ENCODE data around the gene KLHL28.

DNA sequence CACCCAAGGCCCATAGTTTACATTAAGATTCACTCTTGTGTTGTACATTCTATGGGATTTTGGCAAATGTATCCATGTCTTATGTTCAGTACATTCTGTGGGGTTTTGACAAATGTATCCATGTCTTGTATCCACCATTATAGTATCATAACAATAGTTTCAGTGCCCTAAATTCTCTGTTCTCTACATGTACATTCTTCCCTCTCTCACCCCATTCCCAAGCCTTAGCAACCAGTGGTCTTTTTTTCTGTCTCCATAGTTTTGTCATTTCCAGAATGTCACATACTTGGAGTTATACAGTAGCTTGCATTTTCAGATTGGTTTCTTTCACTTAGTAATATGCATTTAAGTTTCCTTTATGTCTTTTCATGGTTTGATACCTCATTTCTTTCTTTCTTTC, 7.0 kb upstream of the KLHL28 start:
- TF ChIP-seq, protein P1, sequence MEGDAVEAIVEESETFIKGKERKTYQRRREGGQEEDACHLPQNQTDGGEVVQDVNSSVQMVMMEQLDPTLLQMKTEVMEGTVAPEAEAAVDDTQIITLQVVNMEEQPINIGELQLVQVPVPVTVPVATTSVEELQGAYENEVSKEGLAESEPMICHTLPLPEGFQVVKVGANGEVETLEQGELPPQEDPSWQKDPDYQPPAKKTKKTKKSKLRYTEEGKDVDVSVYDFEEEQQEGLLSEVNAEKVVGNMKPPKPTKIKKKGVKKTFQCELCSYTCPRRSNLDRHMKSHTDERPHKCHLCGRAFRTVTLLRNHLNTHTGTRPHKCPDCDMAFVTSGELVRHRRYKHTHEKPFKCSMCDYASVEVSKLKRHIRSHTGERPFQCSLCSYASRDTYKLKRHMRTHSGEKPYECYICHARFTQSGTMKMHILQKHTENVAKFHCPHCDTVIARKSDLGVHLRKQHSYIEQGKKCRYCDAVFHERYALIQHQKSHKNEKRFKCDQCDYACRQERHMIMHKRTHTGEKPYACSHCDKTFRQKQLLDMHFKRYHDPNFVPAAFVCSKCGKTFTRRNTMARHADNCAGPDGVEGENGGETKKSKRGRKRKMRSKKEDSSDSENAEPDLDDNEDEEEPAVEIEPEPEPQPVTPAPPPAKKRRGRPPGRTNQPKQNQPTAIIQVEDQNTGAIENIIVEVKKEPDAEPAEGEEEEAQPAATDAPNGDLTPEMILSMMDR (IDR thresholded peaks at IDR 0.05 in 2 of 3, conservative IDR thresholded peaks at IDR 0.05 in 1 of 3; ENCODE audit: borderline replicate concordance in 1 of 3, insufficient read depth in 1 of 3, low read depth in 2 of 3, low read length in 2 of 3), result no peak
- TF ChIP-seq POLR2A (IDR thresholded peaks at IDR 0.05; ENCODE audit: borderline replicate concordance, extremely low read depth, insufficient read depth, insufficient read length), result no peak
